Fibroblast of lung (primary cell): ENCODE results near the gene CXCR2. TPM values are rescaled to one million over a fixed set of nuclear protein-coding genes. Genes with fewer than 3 reads are reported as not detected.

ENCODE experiments used
- DNase-seq, 2 donors: peaks; one replicate each; pipeline versions ENCODE4 v3.0.0 to v3.0.0-alpha.2; 2010; ENCODE audit warnings: low read depth in 2 of 2
- H2AFZ ChIP-seq: 2 replicates; pipeline ENCODE4 v1.5.1; 2012; ENCODE audit warnings: low read length, control low read depth, inconsistent platforms
- H3K27ac ChIP-seq: 2 replicates; pipeline ENCODE4 v1.5.1; 2011; ENCODE audit warnings: low read length, control low read depth; ENCODE audit not compliant: insufficient read depth
- H3K27me3 ChIP-seq: 2 replicates; pipeline ENCODE4 v1.5.1; 2011; ENCODE audit warnings: mild to moderate bottlenecking, low read length; ENCODE audit not compliant: control insufficient read depth, insufficient read depth
- H3K36me3 ChIP-seq: 2 replicates; pipeline ENCODE4 v1.5.1; 2011; ENCODE audit warnings: low read length; ENCODE audit not compliant: control insufficient read depth, insufficient read depth
- H3K4me1 ChIP-seq: 2 replicates; pipeline ENCODE4 v1.5.1; 2011; ENCODE audit warnings: low read length; ENCODE audit not compliant: control insufficient read depth, insufficient read depth; ENCODE audit errors: extremely low read depth
- H3K4me2 ChIP-seq: 2 replicates; pipeline ENCODE4 v1.5.1; 2011; ENCODE audit warnings: low read length, control low read depth; ENCODE audit not compliant: insufficient read depth; ENCODE audit errors: extremely low read depth
- H3K4me3 ChIP-seq, 4 experiments: fragments of 200-600 bp in 1 of 4; sonication (generic) in 1 of 4; replicated peaks in 1 of 4; 2 replicates each; pipeline ENCODE4 v1.5.1; 2011 to 2016; ENCODE audit warnings: low read length in 4 of 4, low read depth in 3 of 4, mild to moderate bottlenecking in 3 of 4, control low read depth in 2 of 4, inconsistent platforms in 1 of 4, mixed read lengths in 1 of 4; ENCODE audit not compliant: insufficient read depth in 1 of 4; ENCODE audit errors: control extremely low read depth in 1 of 4
- H3K79me2 ChIP-seq: 2 replicates; pipeline ENCODE4 v1.5.1; 2012; ENCODE audit warnings: mild to moderate bottlenecking, low read length, inconsistent platforms; ENCODE audit not compliant: control insufficient read depth, insufficient read depth
- H3K9ac ChIP-seq: 2 replicates; pipeline ENCODE4 v1.5.1; 2011; ENCODE audit warnings: mild to moderate bottlenecking, low read length, control low read depth; ENCODE audit not compliant: insufficient read depth
- H3K9me3 ChIP-seq: 2 replicates; pipeline ENCODE4 v1.5.1; 2012; ENCODE audit warnings: low read depth, low read length; ENCODE audit not compliant: control insufficient read depth, insufficient read depth
- H4K20me1 ChIP-seq: 2 replicates; pipeline ENCODE4 v1.5.1; 2011; ENCODE audit warnings: low read length; ENCODE audit not compliant: control insufficient read depth, insufficient read depth; ENCODE audit errors: extremely low read depth
- CTCF ChIP-seq, 2 donors: IDR thresholded peaks in 1 of 2; conservative IDR thresholded peaks in 1 of 2; 1 replicate in 1 of 2; 2 replicates in 1 of 2; pipeline ENCODE4 v1.5.1; 2011 to 2012; ENCODE audit warnings: low read length in 2 of 2, control low read depth in 1 of 2, inconsistent platforms in 1 of 2, low read depth in 1 of 2, mild to moderate bottlenecking in 1 of 2
- EZH2 ChIP-seq: IDR thresholded peaks from 2 replicates; pipeline ENCODE4 v1.5.1; 2012; ENCODE audit warnings: low read length, control low read depth, mild to moderate bottlenecking; ENCODE audit errors: missing control alignments
- polyA minus RNA-seq: library from RNA; depleted of rRNA, polyadenylated mRNA; stranded (reverse); fragments of >200 nt; gene quantifications from 2 replicates; pipeline ENCODE4 v1.2.3, GENCODE V29; 2011; ENCODE audit warnings: low replicate concordance
- polyA plus RNA-seq, 2 donors: library from polyadenylated mRNA; depleted of rRNA in 1 of 2; stranded (reverse) in 1 of 2; unstranded in 1 of 2; fragments of >200 nt; gene quantifications; 2 replicates each; pipeline ENCODE4 v1.2.1, GENCODE V29; 2011 to 2012; ENCODE audit warnings: missing spikeins in 1 of 2
- total RNA-seq: library from RNA; depleted of rRNA; stranded (reverse); fragments of >200 nt; gene quantifications from 2 replicates; pipeline ENCODE4 v1.2.1, GENCODE V29; 2014

The CXCR2 gene
- total RNA-seq, result not detected in 2 replicates
- polyA plus RNA-seq, result not detected in 2 replicates
- polyA plus RNA-seq (2012), result not detected in 2 replicates
- not detected in 2 replicates for polyA minus RNA-seq

- no peaks in the 10 kb centered on the region for H4K20me1 ChIP-seq
- no peaks in the 10 kb centered on the region for H3K9me3 ChIP-seq
- H3K9ac ChIP-seq, result no peak within 1 kb of the TSS
- H2AFZ ChIP-seq, result no peak within 1 kb of the TSS
- TF ChIP-seq EZH2, result no peak
- no peak for TF ChIP-seq CTCF (conservative IDR thresholded peaks at IDR 0.05 in 1 of 2, IDR thresholded peaks at IDR 0.05 in 1 of 2; ENCODE audit: low read depth in 1 of 2, low read length in 2 of 2)
- no peaks in the 10 kb centered on the region for H3K79me2 ChIP-seq
- no peaks in the 10 kb centered on the region for H3K36me3 ChIP-seq
- no peak within 1 kb of the TSS for H3K4me2 ChIP-seq
- peaks cover 19% of the 10 kb centered on the region for H3K27me3 ChIP-seq
- no peak for DNase-seq
- H3K4me3 ChIP-seq, result no peak within 1 kb of the TSS
- H3K4me1 ChIP-seq, result no peaks in the 10 kb centered on the region
- H3K27ac ChIP-seq, result no peak within 1 kb of the TSS
Measured at GRCh38 chr2:218125626-218126080, at the start of gene CXCR2. CXCR2 (plus strand) TSS chr2:218126028; CDS start chr2:218134802, 8,774 bp downstream.

GRCh38 chr2:218077464-218078216 is 48.2 kb upstream of the CXCR2 start:
- no peaks in the 10 kb centered on the region for H4K20me1 ChIP-seq
- H3K4me1 ChIP-seq, result no peaks in the 10 kb centered on the region
- H3K9me3 ChIP-seq, result no peaks in the 10 kb centered on the region
- no peak for DNase-seq
- no peak overlapping the region for H3K27ac ChIP-seq
- H2AFZ ChIP-seq, result no peak overlapping the region
- H3K4me2 ChIP-seq, result no peak overlapping the region
- no peaks in the 10 kb centered on the region for H3K79me2 ChIP-seq
- no peaks in the 10 kb centered on the region for H3K36me3 ChIP-seq
- TF ChIP-seq EZH2 (no peak), CTCF (conservative IDR thresholded peaks at IDR 0.05 in 1 of 2, IDR thresholded peaks at IDR 0.05 in 1 of 2; ENCODE audit: low read depth in 1 of 2, low read length in 2 of 2) (no peak)
- H3K9ac ChIP-seq, result no peak overlapping the region
- H3K27me3 ChIP-seq, result peaks cover 6% of the 10 kb centered on the region
- H3K4me3 ChIP-seq, result no peak overlapping the region

- peaks cover 5% of the 10 kb centered on the region for H3K27me3 ChIP-seq
- H3K4me2 ChIP-seq, result no peak overlapping the region
- no peaks in the 10 kb centered on the region for H3K79me2 ChIP-seq
- no peaks in the 10 kb centered on the region for H3K4me1 ChIP-seq
- H3K4me3 ChIP-seq, result no peak overlapping the region
- DNase-seq, result no peak
- H3K9ac ChIP-seq, result no peak overlapping the region
- H3K9me3 ChIP-seq, result no peaks in the 10 kb centered on the region
- no peak for TF ChIP-seq EZH2
- no peak for TF ChIP-seq CTCF (conservative IDR thresholded peaks at IDR 0.05 in 1 of 2, IDR thresholded peaks at IDR 0.05 in 1 of 2; ENCODE audit: low read depth in 1 of 2, low read length in 2 of 2)
- no peak overlapping the region for H2AFZ ChIP-seq
- no peaks in the 10 kb centered on the region for H3K36me3 ChIP-seq
- no peak overlapping the region for H3K27ac ChIP-seq
- H4K20me1 ChIP-seq, result no peaks in the 10 kb centered on the region
Measured at GRCh38 chr2:218079943-218080913, 45.6 kb upstream of the CXCR2 start.
